H1 (cell line): ENCODE data around the gene CHD5. TPM values are rescaled to one million over a fixed set of nuclear protein-coding genes. Genes with fewer than 3 reads are reported as not detected.

ENCODE experiments used
- CTCF ChIA-PET: fragments of 300-600 bp; sonication (Branson Sonifier 250); formaldehyde crosslinking; loops from one replicate; lab custom pipeline; 2021; ENCODE audit not compliant: partially characterized antibody; lab: Charles Lee
- POLR2A ChIA-PET: fragments of 300-600 bp; sonication (Branson Sonifier 250); formaldehyde crosslinking; loops from one replicate; lab custom pipeline; 2021; ENCODE audit warnings: inconsistent platforms; ENCODE audit not compliant: partially characterized antibody; lab: Charles Lee
- DNase-seq, 2 experiments: peaks; one replicate each; pipeline versions ENCODE4 v3.0.0 to v3.0.0-alpha.2; 2010 to 2022; ENCODE audit warnings: low spot score in 2 of 2, low read depth in 1 of 2, mixed read lengths in 1 of 2
- FAIRE-seq: peaks from 2 replicates; lab custom pipeline; 2011; peaks lifted over from hg19 to GRCh38; lab: Jason Lieb, UNC
- H2AFZ ChIP-seq: 2 replicates; pipeline ENCODE4 v1.8.1; 2012; ENCODE audit warnings: low read length, inconsistent platforms
- H2AK5ac ChIP-seq: 2 replicates; pipeline ENCODE4 v1.6.1; 2013; ENCODE audit warnings: low read depth, low read length
- H2BK120ac ChIP-seq: replicated peaks from 2 replicates; pipeline ENCODE3; 2013; ENCODE audit warnings: low read depth, low read length, inconsistent platforms
- H2BK12ac ChIP-seq: 2 replicates; pipeline ENCODE4 v1.6.1; 2013; ENCODE audit warnings: low read depth, low read length
- H2BK15ac ChIP-seq: 2 replicates; pipeline ENCODE4 v1.6.1; 2013; ENCODE audit warnings: low read length
- H2BK20ac ChIP-seq: 2 replicates; pipeline ENCODE4 v1.6.1; 2013; ENCODE audit warnings: low read length
- H2BK5ac ChIP-seq: 2 replicates; pipeline ENCODE4 v1.6.1; 2013; ENCODE audit warnings: low read depth, low read length
- H3K14ac ChIP-seq: 2 replicates; pipeline ENCODE4 v1.6.1; 2013; ENCODE audit warnings: inconsistent platforms; ENCODE audit not compliant: insufficient read length
- H3K18ac ChIP-seq: 2 replicates; pipeline ENCODE4 v1.6.1; 2013; ENCODE audit warnings: low read length; ENCODE audit errors: extremely low read depth
- H3K23ac ChIP-seq: 2 replicates; pipeline ENCODE4 v1.6.1; 2013; ENCODE audit warnings: inconsistent platforms; ENCODE audit not compliant: insufficient read length
- H3K23me2 ChIP-seq: 2 replicates; pipeline ENCODE4 v1.6.1; 2013; ENCODE audit warnings: low read depth, low read length
- H3K27ac ChIP-seq: 2 replicates; pipeline ENCODE4 v1.6.1; 2011; ENCODE audit warnings: low read depth, low read length, inconsistent platforms
- H3K27me3 ChIP-seq, 4 experiments: replicated peaks in 1 of 4; 1 replicate in 1 of 4; 2 replicates in 3 of 4; pipeline versions ENCODE4 v1.6.1 to v1.8.1; 2011 to 2013; ENCODE audit warnings: low read length in 3 of 4, mild to moderate bottlenecking in 3 of 4, inconsistent platforms in 2 of 4, mixed read lengths in 2 of 4, moderate library complexity in 1 of 4; ENCODE audit not compliant: control insufficient read depth in 3 of 4, insufficient read depth in 3 of 4; ENCODE audit errors: extremely low read depth in 1 of 4
- H3K36me3 ChIP-seq, 4 experiments: 2 replicates each; pipeline versions ENCODE4 v1.6.1 to v1.8.1; 2011 to 2013; ENCODE audit warnings: mild to moderate bottlenecking in 4 of 4, low read length in 3 of 4, moderate library complexity in 2 of 4, control low read depth in 1 of 4, inconsistent platforms in 1 of 4; ENCODE audit not compliant: insufficient read depth in 4 of 4, control insufficient read depth in 2 of 4
- H3K4ac ChIP-seq: replicated peaks from 2 replicates; pipeline ENCODE3; 2013; ENCODE audit warnings: low read length, low read depth, mixed read lengths, inconsistent platforms; ENCODE audit not compliant: insufficient read length
- H3K4me1 ChIP-seq, 4 experiments: replicated peaks in 1 of 4; 1 replicate in 1 of 4; 2 replicates in 3 of 4; pipeline versions ENCODE4 v1.6.1 to v1.8.1; 2011 to 2013; ENCODE audit warnings: low read length in 3 of 4, inconsistent platforms in 2 of 4, mixed read lengths in 1 of 4; ENCODE audit not compliant: insufficient read depth in 4 of 4, control insufficient read depth in 3 of 4
- H3K4me2 ChIP-seq, 2 experiments: 2 replicates each; pipeline versions ENCODE4 v1.6.1 to v1.8.1; 2011 to 2013; ENCODE audit warnings: low read depth in 2 of 2, low read length in 2 of 2, control low read depth in 1 of 2, inconsistent platforms in 1 of 2, mild to moderate bottlenecking in 1 of 2; ENCODE audit not compliant: insufficient read depth in 1 of 2
- H3K4me3 ChIP-seq, 4 experiments: fragments of 200-600, 300-600 bp in 1 of 4; sonication (generic), shearing (Covaris generic), sonication (Bioruptor Twin) in 1 of 4; 2 replicates each; pipeline versions ENCODE4 v1.5.1 to v1.8.1; 2011 to 2016; ENCODE audit warnings: low read length in 4 of 4, low read depth in 3 of 4, control low read depth in 2 of 4, inconsistent platforms in 2 of 4, mild to moderate bottlenecking in 2 of 4, mixed read lengths in 1 of 4, moderate library complexity in 1 of 4; ENCODE audit not compliant: insufficient read depth in 2 of 4; ENCODE audit errors: extremely low read depth in 1 of 4
- H3K56ac ChIP-seq: replicated peaks from 2 replicates; pipeline ENCODE3; 2013; ENCODE audit warnings: low read depth, mild to moderate bottlenecking, mixed read lengths, low read length, inconsistent platforms; ENCODE audit not compliant: insufficient read length
- H3K79me1 ChIP-seq: 2 replicates; pipeline ENCODE4 v1.6.1; 2013; ENCODE audit warnings: low read depth, low read length, control low read depth
- H3K79me2 ChIP-seq, 2 experiments: 2 replicates each; pipeline versions ENCODE4 v1.6.1 to v1.8.1; 2012 to 2013; ENCODE audit warnings: low read length in 2 of 2, mild to moderate bottlenecking in 2 of 2, inconsistent platforms in 1 of 2; ENCODE audit not compliant: insufficient read depth in 2 of 2, control insufficient read depth in 1 of 2
- H3K9ac ChIP-seq, 4 experiments: replicated peaks in 1 of 4; 1 replicate in 1 of 4; 2 replicates in 3 of 4; pipeline versions ENCODE4 v1.6.1 to v1.8.1; 2011 to 2013; ENCODE audit warnings: low read depth in 3 of 4, low read length in 3 of 4, control low read depth in 2 of 4, mild to moderate bottlenecking in 2 of 4, moderate library complexity in 2 of 4, inconsistent platforms in 1 of 4; ENCODE audit errors: extremely low read depth in 1 of 4
- H3K9me3 ChIP-seq, 2 experiments: 2 replicates each; pipeline versions ENCODE4 v1.6.1 to v1.8.1; 2012 to 2013; ENCODE audit warnings: mild to moderate bottlenecking in 2 of 2, moderate library complexity in 2 of 2, control low read depth in 1 of 2, inconsistent platforms in 1 of 2, low read depth in 1 of 2, low read length in 1 of 2, mixed read lengths in 1 of 2; ENCODE audit not compliant: insufficient read depth in 2 of 2
- H4K20me1 ChIP-seq, 2 experiments: replicated peaks in 1 of 2; 2 replicates each; pipeline versions ENCODE3 to v1.8.1; 2011 to 2013; ENCODE audit warnings: inconsistent platforms in 2 of 2, low read length in 2 of 2, mild to moderate bottlenecking in 1 of 2; ENCODE audit not compliant: insufficient read depth in 2 of 2, control insufficient read depth in 1 of 2
- H4K5ac ChIP-seq: 2 replicates; pipeline ENCODE4 v1.6.1; 2013; ENCODE audit warnings: low read length, low read depth, mixed read lengths, inconsistent platforms; ENCODE audit not compliant: insufficient read length
- H4K8ac ChIP-seq: 2 replicates; pipeline ENCODE4 v1.8.0; 2013; ENCODE audit warnings: mild to moderate bottlenecking, moderate library complexity, low read length, inconsistent platforms; ENCODE audit not compliant: insufficient read depth; ENCODE audit errors: extremely low read depth
- H4K91ac ChIP-seq: replicated peaks from 2 replicates; pipeline ENCODE3; 2013; ENCODE audit warnings: low read length, mixed read lengths, inconsistent platforms; ENCODE audit not compliant: insufficient read length
- BRCA1 ChIP-seq: IDR thresholded peaks from 2 replicates; pipeline ENCODE4 v1.6.1; 2012; ENCODE audit warnings: low read depth, low read length, improper control_type of control experiment
- EP300 ChIP-seq, 2 experiments: IDR thresholded peaks; 1 replicate in 1 of 2; 2 replicates in 1 of 2; pipeline ENCODE4 v1.6.1; 2011 to 2012; ENCODE audit warnings: low read depth in 2 of 2, low read length in 2 of 2, mild to moderate bottlenecking in 2 of 2, borderline replicate concordance in 1 of 2, inconsistent platforms in 1 of 2, moderate library complexity in 1 of 2
- EZH2 ChIP-seq: fragments of 200-600 bp; sonication (generic); IDR thresholded peaks from 2 replicates; pipeline ENCODE4 v1.7.1; 2012; ENCODE audit warnings: low read depth, mild to moderate bottlenecking, moderate library complexity, low read length, inconsistent platforms; ENCODE audit not compliant: severe bottlenecking
- GTF2F1 ChIP-seq: IDR thresholded peaks from 2 replicates; pipeline ENCODE4 v1.6.1; 2012; ENCODE audit warnings: low read depth, low read length, improper control_type of control experiment, borderline replicate concordance
- RFX5 ChIP-seq: IDR thresholded peaks from 2 replicates; pipeline ENCODE4 v1.6.1; 2011; ENCODE audit warnings: low read depth, low read length, improper control_type of control experiment, borderline replicate concordance
- SIX5 ChIP-seq: IDR thresholded peaks from 2 replicates; pipeline ENCODE4 v1.6.1; 2011; ENCODE audit warnings: mild to moderate bottlenecking, low read depth, low read length
- TAF7 ChIP-seq: optimal IDR thresholded peaks from 2 replicates; pipeline ENCODE3; 2011; ENCODE audit warnings: low read depth, mild to moderate bottlenecking, inconsistent platforms, low read length, moderate library complexity, borderline replicate concordance
- TBP ChIP-seq: IDR thresholded peaks from 2 replicates; pipeline ENCODE4 v1.6.1; 2011; ENCODE audit warnings: low read depth, low read length, improper control_type of control experiment
- WGBS, 2 experiments: shearing (Covaris generic) in 1 of 2; methylation state at CpG; one replicate each; pipeline versions ENCODE4 v1.1.6 to v1.1.7; 2013 to 2015; ENCODE audit warnings: low lambda C conversion rate in 2 of 2, mixed read lengths in 2 of 2, inconsistent platforms in 1 of 2, low coverage in 1 of 2, missing lambda C conversion rate in 1 of 2; ENCODE audit not compliant: insufficient replicate concordance in 2 of 2, insufficient coverage in 1 of 2, insufficient read length in 1 of 2; ENCODE audit errors: extremely low coverage in 1 of 2, missing lambda C conversion rate in 1 of 2; 5-methylcytosine and 5-hydroxymethylcytosine counted together
- polyA plus RNA-seq, 7 experiments: library from polyadenylated mRNA; depleted of rRNA in 3 of 7; stranded (reverse) in 5 of 7; unstranded in 2 of 7; fragments of >200 nt in 5 of 7; fragments of 200-250 nt in 2 of 7; gene quantifications; 1 replicate in 5 of 7; 2 replicates in 1 of 7; 4 replicates in 1 of 7; pipeline versions ENCODE4 v1.2.1 to v1.2.3, GENCODE V29; 2011 to 2013; ENCODE audit warnings: missing spikeins in 2 of 7, mixed read lengths in 2 of 7
- total RNA-seq: library from RNA; stranded (reverse); fragmentation: NEBNext Ultra II Directional; extraction: Animal tissue kit (Norgen Biotek cat#: 25700); gene quantifications from 2 replicates; pipeline ENCODE4 v1.2.1, GENCODE V29; 2021
- TF ChIP-seq, protein P1 (sequence below): IDR thresholded peaks from 2 replicates; pipeline ENCODE4 v1.6.1; 2011; ENCODE audit warnings: low read depth, mild to moderate bottlenecking, low read length; ENCODE audit not compliant: insufficient read depth

Gene CHD5
- total and polyA plus RNA-seq, 2 of the 8 experiments (the other 6 are each of a cell fraction or from before 2014, with no cell fraction given): 0.42 to 1.8 TPM

DNA sequence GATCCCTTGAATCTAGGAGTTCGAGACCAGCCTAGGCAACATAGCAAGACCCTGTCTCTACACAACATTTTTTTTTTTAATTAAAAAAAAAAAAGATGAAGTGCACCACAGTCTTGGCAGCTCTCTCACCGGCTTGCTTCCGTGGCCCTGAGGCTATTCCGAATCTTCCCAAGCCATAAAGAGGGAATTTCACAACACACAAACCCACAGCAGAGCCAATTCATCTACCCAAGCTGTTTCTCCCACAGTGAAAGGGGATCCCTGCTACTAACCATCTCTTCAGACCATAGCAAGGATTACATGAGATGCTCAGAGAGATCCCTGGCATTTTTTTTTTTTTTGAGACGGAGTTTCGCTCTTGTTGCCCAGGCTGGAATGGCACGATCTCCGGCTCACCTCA is 8.3 kb upstream of the CHD5 start:
- Histone ChIP-seq H3K23me2 (no peaks in the 10 kb centered on the region), H3K9me3 (no peaks in the 10 kb centered on the region), H3K79me1 (peaks cover 6% of the 10 kb centered on the region), H3K36me3 (peaks cover 29 to 74% (median 48%) of the 10 kb centered on the region in 4 experiments), H3K23ac (no peak overlapping the region), H4K20me1 (peaks cover 13 to 32% of the 10 kb centered on the region in 2 experiments), H3K14ac (no peak overlapping the region), H2BK5ac (no peak overlapping the region), H2BK120ac (no peak overlapping the region), H3K79me2 (peaks cover 0 to 62% of the 10 kb centered on the region in 2 experiments; a peak in 3 of 4 replicates), H4K91ac (no peak overlapping the region), H3K56ac (no peak overlapping the region), H3K4ac (no peak overlapping the region), H4K5ac (no peak overlapping the region), H2AK5ac (no peak overlapping the region), H2AFZ (no peak overlapping the region), H2BK20ac (no peak overlapping the region), H3K27me3 (no peaks in the 10 kb centered on the region), H3K18ac (no peak overlapping the region), H3K4me1 (peaks cover 3 to 9% (median 6%) of the 10 kb centered on the region in 4 experiments; a peak in 4 of 7 replicates), H2BK12ac (no peak overlapping the region), H3K27ac (no peak overlapping the region), H2BK15ac (no peak overlapping the region), H3K9ac (no peak overlapping the region), H4K8ac (no peak overlapping the region), H3K4me2 (no peak overlapping the region)
- DNase-seq (no peak), FAIRE-seq (no peak)
- 97% methylated on average over 8 of the region's 8 CpGs; no CpG with 5 or more reads in 1 of the 2 experiments for WGBS, 2 experiments
- POLR2A ChIA-PET: interaction anchor here (0.7 to 4.7 kb wide), 5 partner anchors 10 to 53 kb away, joined by 3 to 65 read pairs (median 3); partner anchors contain the start of gene RPL22
- TF ChIP-seq TBP (no peak), EP300 (IDR thresholded peaks at IDR 0.05; ENCODE audit: borderline replicate concordance in 1 of 2, low read depth in 2 of 2, low read length in 2 of 2) (no peak), EZH2 (no peak), GTF2F1 (no peak), BRCA1 (no peak), TAF7 (no peak), SIX5 (no peak), RFX5 (no peak)
- TF ChIP-seq, protein P1, sequence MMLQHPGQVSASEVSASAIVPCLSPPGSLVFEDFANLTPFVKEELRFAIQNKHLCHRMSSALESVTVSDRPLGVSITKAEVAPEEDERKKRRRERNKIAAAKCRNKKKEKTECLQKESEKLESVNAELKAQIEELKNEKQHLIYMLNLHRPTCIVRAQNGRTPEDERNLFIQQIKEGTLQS: no peak
- TF ChIP-seq, all 59 proteins: peak for 0
- H3K4me3 ChIP-seq: no peak overlapping the region
- CTCF ChIA-PET: interaction anchor here (1.5 to 4.4 kb wide), 5 partner anchors 12 to 135 kb away, joined by 3 to 41 read pairs (median 7); partner anchors contain the start of gene RNF207
